BJ (cell line): Measurements from ENCODE around the gene CD80. TPM values are rescaled to one million over a fixed set of nuclear protein-coding genes. Genes with fewer than 3 reads are reported as not detected.

Experiments
- CTCF ChIA-PET: fragments of 350-600 bp; formaldehyde crosslinking; extraction: SDS; loops from one replicate; lab custom pipeline; 2021; ENCODE audit warnings: antibody characterized with exemption, inconsistent platforms; lab: Yijun Ruan, JAX
- POLR2A ChIA-PET: fragments of 300-600 bp; sonication (Branson Sonifier 250); formaldehyde crosslinking; extraction: SDS; loops from one replicate; lab custom pipeline; 2021; ENCODE audit warnings: antibody characterized with exemption; lab: Charles Lee
- DNase-seq: peaks from one replicate; pipeline ENCODE4 v3.0.0-alpha.2; 2011; ENCODE audit warnings: low read depth
- H3K27me3 ChIP-seq: 2 replicates; pipeline ENCODE4 v1.6.0; 2011; ENCODE audit warnings: low read length; ENCODE audit not compliant: control insufficient read depth, insufficient read depth
- H3K36me3 ChIP-seq: 2 replicates; pipeline ENCODE4 v1.5.1; 2011; ENCODE audit warnings: low read length; ENCODE audit not compliant: control insufficient read depth, insufficient read depth
- H3K4me3 ChIP-seq: 2 replicates; pipeline ENCODE4 v1.5.1; 2011; ENCODE audit warnings: low read depth, mild to moderate bottlenecking, control low read depth, low read length
- CTCF ChIP-seq: IDR thresholded peaks from 2 replicates; pipeline ENCODE4 v1.5.1; 2011; ENCODE audit warnings: low read depth, mild to moderate bottlenecking, control low read depth, inconsistent platforms, low read length, moderate library complexity; ENCODE audit not compliant: insufficient read depth
- polyA plus RNA-seq: library from polyadenylated mRNA; depleted of rRNA; stranded (reverse); fragments of >200 nt; gene quantifications from 2 replicates; pipeline ENCODE4 v1.2.3, GENCODE V29; 2011

The CD80 gene
- polyA plus RNA-seq, 1 experiment, result not detected

- no peak for DNase-seq
- ChIA-PET CTCF (no interaction called here), POLR2A (interaction anchor here (0.6 kb wide), 1 partner anchor 1962 kb away, joined by 3 read pairs; no protein-coding TSS in a partner anchor)
- H3K4me3 ChIP-seq, result no peak overlapping the region
- TF ChIP-seq CTCF, result no peak
- H3K27me3 ChIP-seq, result peaks cover 3% of the 10 kb centered on the region; the same call in 1 of the 2 replicates
- no peaks in the 10 kb centered on the region for H3K36me3 ChIP-seq
Observed at GRCh38 chr3:119562307-119562961, 3.0 kb upstream of the CD80 start.

GRCh38 chr3:119560160-119560559 lies 746 bp upstream of the CD80 start:
- DNase-seq, result no peak
- ChIA-PET POLR2A (no interaction called here), CTCF (interaction anchor here (0.5 to 2.2 kb wide), 5 partner anchors 10 to 99 kb away, joined by 3 to 6 read pairs (median 4); no protein-coding TSS in a partner anchor)
- Histone ChIP-seq H3K36me3 (no peaks in the 10 kb centered on the region), H3K4me3 (no peak overlapping the region), H3K27me3 (peaks cover 4% of the 10 kb centered on the region)
- TF ChIP-seq CTCF, result no peak

- Histone ChIP-seq H3K4me3 (no peak overlapping the region), H3K27me3 (peaks cover 4% of the 10 kb centered on the region), H3K36me3 (no peaks in the 10 kb centered on the region)
- no peak for TF ChIP-seq CTCF
- DNase-seq, result no peak
- ChIA-PET POLR2A (no interaction called here), CTCF (interaction anchor here (0.6 to 2.2 kb wide), 4 partner anchors 11 to 122 kb away, joined by 3 to 6 read pairs (median 4); partner anchors contain the start of gene TIMMDC1)
Observed at GRCh38 chr3:119558626-119559317, 642 bp downstream of the CD80 start.

- ChIA-PET CTCF (no interaction called here), POLR2A (no interaction called here)
- no peak for TF ChIP-seq CTCF
- no peak overlapping the region for H3K4me3 ChIP-seq
- no peaks in the 10 kb centered on the region for H3K36me3 ChIP-seq
- no peak for DNase-seq
- peaks cover 4% of the 10 kb centered on the region for H3K27me3 ChIP-seq
Observed at GRCh38 chr3:119557877-119558269, 1.5 kb downstream of the CD80 start.

GRCh38 chr3:119557192-119557876 lies 2.1 kb downstream of the CD80 start:
- TF ChIP-seq CTCF, result no peak
- no peak for DNase-seq
- Histone ChIP-seq H3K4me3 (no peak overlapping the region), H3K36me3 (no peaks in the 10 kb centered on the region), H3K27me3 (peaks cover 4% of the 10 kb centered on the region)
- CTCF ChIA-PET, result no interaction called here
- POLR2A ChIA-PET, result no interaction called here
